Activated T-cell treated with anti-CD3 and anti-CD28 coated beads, Interleukin-2, amount 50 U/mL, for 24 hours (primary cell): Measurements from ENCODE around the gene AIG1.
"Not testable (repeated sequence)": the region's sequence is repeated elsewhere in the genome, so short reads cannot be mapped to it uniquely, and the experiment has no call there.

Experiments
- DNase-seq: peaks from one replicate; pipeline ENCODE4 v3.0.0-alpha.2; 2020
- H3K27ac Mint-ChIP-seq: 2 replicates; pipeline ENCODE4 v1.8.0; 2020; ENCODE audit warnings: mild to moderate bottlenecking, mixed read lengths
- H3K27me3 Mint-ChIP-seq: 2 replicates; pipeline ENCODE4 v1.8.0; 2020; ENCODE audit warnings: mixed read lengths
- H3K36me3 Mint-ChIP-seq: 2 replicates; pipeline ENCODE4 v1.8.0; 2020; ENCODE audit warnings: low read depth, mixed read lengths
- H3K4me1 Mint-ChIP-seq: 2 replicates; pipeline ENCODE4 v1.8.0; 2020; ENCODE audit warnings: low read depth, mixed read lengths
- H3K4me3 Mint-ChIP-seq: 2 replicates; pipeline ENCODE4 v1.8.0; 2020; ENCODE audit warnings: mild to moderate bottlenecking, moderate library complexity, mixed read lengths
- H3K9me3 Mint-ChIP-seq: 2 replicates; pipeline ENCODE4 v1.8.0; 2020; ENCODE audit warnings: mixed read lengths

Gene AIG1

DNA sequence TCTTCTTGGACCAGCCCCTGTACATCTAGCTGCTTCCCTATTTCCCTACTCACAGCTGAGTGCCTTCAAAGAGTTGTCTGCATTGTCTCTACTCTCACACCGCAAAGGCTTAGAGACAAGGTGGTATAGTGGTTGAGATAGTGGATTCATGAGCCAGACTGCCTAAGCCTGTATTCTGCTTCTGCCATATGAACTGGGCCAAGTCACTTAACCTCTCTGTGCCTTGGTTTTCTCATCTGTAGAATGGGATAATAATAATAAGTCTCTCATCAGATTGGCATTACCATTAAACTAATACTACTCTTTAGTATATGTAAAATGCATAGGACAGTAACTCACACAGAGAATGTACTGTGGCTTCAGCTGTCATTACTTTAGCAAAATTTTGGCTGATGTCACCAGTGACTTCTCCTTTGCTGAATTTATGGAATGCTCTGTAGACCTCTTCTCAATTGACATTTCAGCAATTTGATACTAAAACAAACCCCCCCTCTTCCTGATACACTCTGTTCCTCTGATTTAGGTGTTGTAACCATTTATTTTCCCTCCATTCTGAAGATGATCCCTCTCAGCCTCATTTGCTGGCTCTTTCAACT, 233.7 kb downstream of the AIG1 start:
- H3K9me3 Mint-ChIP-seq = no peaks in the 10 kb centered on the region

DNA sequence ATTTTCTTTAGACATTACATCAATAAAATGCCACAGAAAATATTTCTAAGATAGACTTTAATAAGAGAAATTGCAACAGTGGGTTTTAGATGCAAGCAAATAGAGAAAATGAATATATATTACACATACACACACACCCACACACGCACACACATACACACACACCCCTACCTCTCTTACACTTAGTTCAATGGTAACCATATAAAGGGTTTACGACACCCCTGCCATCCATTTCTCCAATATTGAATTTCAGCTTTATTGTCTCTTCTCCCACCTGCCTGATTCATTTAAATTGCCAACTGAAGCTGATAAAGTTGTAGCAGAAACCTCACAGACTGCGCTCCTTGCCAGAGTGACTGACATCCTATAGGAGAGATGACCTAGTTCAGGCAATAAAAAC, 235.2 kb downstream of the AIG1 start:
- no peak overlapping the region for H3K27ac Mint-ChIP-seq
- H3K27me3 Mint-ChIP-seq = no peaks in the 10 kb centered on the region
- H3K9me3 Mint-ChIP-seq = no peaks in the 10 kb centered on the region
- H3K36me3 Mint-ChIP-seq = no peaks in the 10 kb centered on the region
- DNase-seq = no peak
- H3K4me3 Mint-ChIP-seq = no peak overlapping the region
- H3K4me1 Mint-ChIP-seq = peaks cover 14% of the 10 kb centered on the region

More for the DNA sequence above, 233.7 kb downstream of the AIG1 start:
- H3K27ac Mint-ChIP-seq = no peak overlapping the region
- H3K4me1 Mint-ChIP-seq = peaks cover 9% of the 10 kb centered on the region
- H3K36me3 Mint-ChIP-seq = no peaks in the 10 kb centered on the region
- no peak for DNase-seq
- no peaks in the 10 kb centered on the region for H3K27me3 Mint-ChIP-seq
- H3K4me3 Mint-ChIP-seq = no peak overlapping the region

DNA sequence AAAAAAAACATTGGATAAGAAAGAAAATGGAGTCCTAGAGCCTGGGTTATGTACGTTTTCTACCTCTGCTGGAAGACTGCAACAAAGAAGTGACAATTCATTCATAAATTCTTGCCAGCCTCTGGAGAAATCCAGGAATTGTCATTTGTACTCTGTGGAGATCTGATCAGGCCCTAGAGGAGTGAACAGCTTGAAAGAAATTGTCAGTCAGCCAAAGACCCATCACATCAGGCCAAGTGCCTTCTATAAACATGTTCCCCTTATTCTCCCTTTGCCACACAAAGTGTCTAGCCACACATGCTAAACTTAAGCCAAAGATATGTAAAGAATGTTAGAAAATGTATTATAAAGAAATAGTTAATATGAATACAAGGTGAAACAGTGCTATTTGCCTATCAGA, 237.4 kb downstream of the AIG1 start:
- Mint-ChIP-seq H3K27ac (no peak overlapping the region), H3K27me3 (no peaks in the 10 kb centered on the region), H3K4me3 (no peak overlapping the region), H3K4me1 (peaks cover 14% of the 10 kb centered on the region), H3K9me3 (peaks cover 3% of the 10 kb centered on the region), H3K36me3 (no peaks in the 10 kb centered on the region)
- DNase-seq = no peak

DNA sequence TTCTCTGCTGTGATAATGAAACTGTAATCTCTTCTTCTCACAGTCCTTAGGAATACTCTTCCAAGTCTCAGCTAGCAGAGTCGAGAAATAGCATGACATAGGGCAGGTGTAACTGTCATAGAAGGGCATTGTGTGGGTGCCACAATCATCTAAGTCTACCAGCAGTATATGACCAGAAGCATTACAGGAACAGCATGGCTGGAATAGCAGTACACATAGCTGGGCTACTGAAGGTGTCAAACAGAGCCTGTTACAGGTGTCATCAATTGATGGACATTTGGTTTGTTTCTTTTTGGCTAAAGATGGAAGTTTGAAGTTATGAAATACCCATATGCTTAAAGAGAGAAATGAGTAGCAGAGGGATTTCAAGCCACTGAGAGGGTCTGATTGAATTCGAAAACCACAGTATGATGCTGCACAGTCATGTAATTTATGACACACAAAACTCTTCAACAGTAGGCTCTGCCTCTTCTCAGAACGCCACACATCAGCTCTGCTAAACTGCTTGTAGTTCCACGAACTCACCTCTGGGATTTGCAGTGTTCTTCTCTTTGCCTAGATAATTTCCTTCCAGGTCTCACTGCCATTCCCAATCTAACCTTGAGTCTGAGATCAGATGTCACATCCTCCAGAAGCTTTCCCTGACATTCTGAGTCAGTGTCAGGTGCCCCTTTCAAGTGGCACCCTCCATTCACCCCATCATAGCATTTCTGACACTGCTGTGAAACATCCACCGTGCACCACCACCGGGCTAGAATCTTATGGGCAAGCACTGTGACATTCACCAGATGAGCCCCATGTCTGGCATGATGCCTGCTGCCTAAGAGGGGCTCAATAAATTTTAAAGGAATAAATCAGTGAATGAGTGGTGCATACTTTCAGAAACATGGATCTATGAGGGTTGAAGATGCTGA, 238.8 kb downstream of the AIG1 start:
- peaks cover 14% of the 10 kb centered on the region for H3K4me1 Mint-ChIP-seq

DNA sequence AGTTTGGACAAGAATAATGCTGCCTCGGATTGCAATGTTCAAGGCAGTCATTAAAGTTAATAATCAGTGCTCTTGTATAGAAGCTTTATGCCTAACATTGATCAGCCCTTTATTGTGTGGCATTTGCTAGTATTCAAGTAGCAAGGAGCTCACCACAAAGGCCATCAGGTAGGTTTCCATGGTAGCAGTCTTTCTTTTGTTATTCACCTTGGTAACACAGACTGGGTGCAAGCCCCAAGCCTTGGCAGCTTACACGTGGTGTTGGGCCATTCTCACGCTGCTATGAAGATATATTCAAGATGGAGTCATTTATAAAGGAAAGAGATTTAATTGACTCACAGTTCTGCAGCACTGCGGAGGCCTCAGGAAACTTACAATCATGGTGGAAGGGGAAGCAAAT, 240.5 kb downstream of the AIG1 start:
- DNase-seq = no peak
- Mint-ChIP-seq H3K4me3 (no peak overlapping the region), H3K9me3 (peaks cover 3% of the 10 kb centered on the region), H3K36me3 (no peaks in the 10 kb centered on the region), H3K27ac (no peak overlapping the region), H3K27me3 (no peaks in the 10 kb centered on the region), H3K4me1 (peaks cover 14% of the 10 kb centered on the region)

More for the DNA sequence above, 238.8 kb downstream of the AIG1 start:
- no peak overlapping the region for H3K4me3 Mint-ChIP-seq
- peak overlapping the region; percentile 0 for H3K27ac Mint-ChIP-seq
- no peaks in the 10 kb centered on the region for H3K27me3 Mint-ChIP-seq
- DNase-seq = no peak
- no peaks in the 10 kb centered on the region for H3K36me3 Mint-ChIP-seq
- H3K9me3 Mint-ChIP-seq = peaks cover 3% of the 10 kb centered on the region

DNA sequence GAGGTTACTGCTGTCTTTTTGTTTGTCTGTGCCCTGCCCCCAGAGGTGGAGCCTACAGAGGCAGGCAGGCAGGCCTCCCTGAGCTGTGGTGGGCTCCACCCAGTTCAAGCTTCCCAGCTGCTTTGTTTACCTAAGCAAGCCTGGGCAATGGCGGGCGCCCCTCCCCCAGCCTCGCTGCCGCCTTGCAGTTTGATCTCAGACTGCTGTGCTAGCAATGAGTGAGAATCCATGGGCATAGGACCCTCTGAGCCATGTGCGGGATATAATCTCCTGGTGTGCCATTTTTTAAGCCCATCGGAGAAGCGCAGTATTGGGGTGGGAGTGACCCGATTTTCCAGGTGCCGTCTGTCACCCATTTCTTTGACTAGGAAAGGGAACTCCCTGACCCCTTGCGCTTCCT, 247.1 kb downstream of the AIG1 start:
- not testable (repeated sequence) for H3K36me3 Mint-ChIP-seq, DNase-seq, H3K4me3 Mint-ChIP-seq, H3K27ac Mint-ChIP-seq, H3K27me3 Mint-ChIP-seq, H3K9me3 Mint-ChIP-seq, H3K4me1 Mint-ChIP-seq

DNA sequence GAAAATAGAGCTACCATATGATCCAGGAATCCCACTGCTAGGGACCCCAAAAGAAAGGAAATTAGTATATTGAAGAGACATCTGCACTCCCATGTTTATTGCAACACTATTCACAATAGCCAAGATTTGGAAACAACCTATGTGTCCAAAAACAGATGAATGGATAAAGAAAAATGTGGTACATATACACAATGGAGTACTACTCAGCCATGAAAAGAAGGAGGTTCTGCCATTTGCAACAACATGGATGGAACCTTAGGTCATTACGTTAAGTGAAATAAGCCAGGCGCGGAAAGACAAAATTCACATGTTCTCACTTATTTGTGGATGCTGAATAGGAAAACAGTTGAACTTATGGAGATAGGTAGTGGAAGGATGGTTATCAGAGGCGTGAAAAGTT, 252.5 kb downstream of the AIG1 start:
- H3K4me1 Mint-ChIP-seq = no peaks in the 10 kb centered on the region
- H3K27me3 Mint-ChIP-seq = no peaks in the 10 kb centered on the region
- H3K27ac Mint-ChIP-seq = no peak overlapping the region
- H3K9me3 Mint-ChIP-seq = peaks cover 19% of the 10 kb centered on the region
- H3K36me3 Mint-ChIP-seq = no peaks in the 10 kb centered on the region
- no peak overlapping the region for H3K4me3 Mint-ChIP-seq
- DNase-seq = no peak

DNA sequence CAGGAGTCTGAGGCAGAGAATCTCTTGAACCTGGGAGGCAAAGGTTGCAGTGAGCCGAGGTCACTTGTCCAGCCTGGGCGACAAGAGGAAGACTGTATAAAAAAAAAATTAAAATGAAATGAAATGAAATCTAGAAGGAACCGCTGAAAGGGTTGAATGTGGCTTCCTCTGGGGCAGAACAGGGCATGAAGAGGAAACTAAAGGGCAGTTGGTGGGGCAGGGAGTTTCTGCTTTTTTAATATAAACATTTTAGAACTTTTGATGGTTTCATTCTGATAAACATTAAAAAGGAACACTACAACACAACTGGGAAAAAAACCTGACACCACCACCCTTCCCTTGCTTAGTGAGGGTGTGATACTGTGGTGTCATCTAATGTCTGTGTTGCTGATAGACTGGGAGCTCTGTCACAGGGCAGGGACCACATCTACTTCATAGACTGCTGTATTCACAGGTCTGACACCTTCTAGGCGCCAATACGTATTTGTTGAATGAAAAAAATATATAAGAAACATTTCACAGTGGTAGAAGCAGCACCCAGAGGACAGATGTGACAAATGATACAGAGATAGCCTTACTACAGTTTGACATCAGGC, 260.9 kb downstream of the AIG1 start:
- Mint-ChIP-seq H3K9me3 (peaks cover 20% of the 10 kb centered on the region), H3K4me3 (no peak overlapping the region), H3K27me3 (no peaks in the 10 kb centered on the region), H3K4me1 (no peaks in the 10 kb centered on the region), H3K36me3 (no peaks in the 10 kb centered on the region), H3K27ac (no peak overlapping the region)
- no peak for DNase-seq

DNA sequence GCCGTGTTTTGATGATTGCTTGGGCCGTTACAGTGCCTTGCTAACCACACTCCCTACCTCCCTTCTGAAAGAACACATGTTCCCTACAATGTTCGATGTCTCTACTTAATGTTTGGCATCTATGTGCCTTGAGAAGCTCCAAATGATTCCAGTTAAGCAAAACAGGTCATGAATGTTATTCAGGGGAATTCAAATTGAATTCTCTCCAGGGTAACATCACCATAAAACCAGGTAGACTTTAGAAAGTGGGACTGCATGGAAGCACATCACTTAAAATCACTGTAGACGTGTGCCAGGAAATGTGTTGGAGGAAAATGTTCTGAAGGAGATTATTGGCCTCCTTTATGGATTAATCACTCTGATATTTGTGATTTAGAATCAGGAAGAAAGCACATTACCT, 261.7 kb downstream of the AIG1 start:
- no peak overlapping the region for H3K27ac Mint-ChIP-seq
- no peaks in the 10 kb centered on the region for H3K36me3 Mint-ChIP-seq
- no peak overlapping the region for H3K4me3 Mint-ChIP-seq
- H3K27me3 Mint-ChIP-seq = no peaks in the 10 kb centered on the region
- H3K9me3 Mint-ChIP-seq = peaks cover 15% of the 10 kb centered on the region
- no peaks in the 10 kb centered on the region for H3K4me1 Mint-ChIP-seq
- no peak for DNase-seq

DNA sequence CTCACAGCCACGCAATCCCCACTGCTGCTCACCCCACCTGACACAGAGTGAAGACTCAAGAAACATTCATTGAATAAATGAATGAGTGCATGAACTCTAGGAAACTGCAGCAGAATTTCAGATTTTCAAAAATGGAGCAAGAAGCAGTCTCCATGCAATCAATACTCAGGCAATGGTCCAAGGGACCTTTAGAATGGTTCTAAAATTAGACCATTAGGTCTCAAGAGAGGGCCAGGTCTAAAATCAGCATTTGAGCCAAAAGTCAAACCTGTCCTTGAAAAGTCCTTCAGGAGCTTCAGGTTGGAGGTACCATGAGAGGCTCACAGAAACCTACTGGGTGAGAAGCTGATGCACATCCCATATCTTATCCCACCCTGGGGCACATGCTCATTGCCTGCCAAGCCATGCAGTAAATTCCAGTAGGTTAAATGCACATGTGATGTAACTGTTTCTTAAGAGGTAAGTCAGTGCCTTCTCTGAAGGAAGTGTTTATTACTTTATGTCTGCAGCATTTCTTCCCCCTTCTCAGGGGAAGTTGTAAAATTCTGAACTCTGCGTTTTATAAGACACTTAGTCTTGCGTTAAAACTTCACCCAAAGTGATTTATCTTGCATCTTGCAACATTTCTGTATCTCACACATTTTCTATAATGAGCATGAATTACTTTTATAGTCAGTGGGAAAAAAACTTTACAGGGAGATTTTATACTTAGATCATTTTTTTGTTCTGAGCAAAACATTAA, 263.2 kb downstream of the AIG1 start:
- no peak for DNase-seq
- no peaks in the 10 kb centered on the region for H3K36me3 Mint-ChIP-seq
- H3K9me3 Mint-ChIP-seq = peaks cover 5% of the 10 kb centered on the region
- H3K4me3 Mint-ChIP-seq = no peak overlapping the region
- no peak overlapping the region for H3K27ac Mint-ChIP-seq
- no peaks in the 10 kb centered on the region for H3K27me3 Mint-ChIP-seq
- no peaks in the 10 kb centered on the region for H3K4me1 Mint-ChIP-seq

DNA sequence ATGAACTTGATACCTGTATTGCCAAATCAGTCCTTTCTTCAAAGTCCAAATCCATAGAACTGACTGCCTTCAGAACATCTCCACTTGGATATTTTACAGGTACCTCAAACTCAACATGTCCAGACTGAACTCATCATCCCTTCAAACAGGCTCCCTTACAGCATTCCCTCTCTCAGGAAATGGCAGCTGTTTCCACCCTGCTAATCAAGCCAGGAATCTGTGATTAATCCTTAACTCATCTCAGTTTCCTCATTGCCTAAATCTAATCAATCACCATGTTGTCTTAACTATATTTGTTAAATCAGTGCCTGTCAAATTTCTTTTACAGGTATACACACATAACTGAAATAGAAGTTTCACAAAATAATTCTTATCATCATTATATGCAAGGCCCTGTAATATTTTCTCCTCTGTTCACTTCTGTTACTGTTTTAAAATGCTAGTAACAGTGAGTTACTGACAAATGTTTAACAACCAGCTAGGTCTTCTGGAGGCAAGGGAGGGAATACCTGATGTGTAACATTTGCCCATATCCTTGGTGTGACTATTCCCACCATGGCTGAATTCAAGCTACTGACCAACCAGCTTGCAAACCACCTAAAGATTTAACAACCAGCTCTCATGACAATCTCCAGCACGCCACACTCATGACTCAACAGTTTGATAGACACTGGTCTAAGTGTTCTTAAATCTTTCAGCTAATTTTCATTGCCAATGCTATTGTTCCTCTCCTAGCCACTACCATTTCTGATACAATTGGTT, 264.9 kb downstream of the AIG1 start:
- no peak for DNase-seq
- no peak overlapping the region for H3K4me3 Mint-ChIP-seq
- no peaks in the 10 kb centered on the region for H3K4me1 Mint-ChIP-seq
- H3K36me3 Mint-ChIP-seq = no peaks in the 10 kb centered on the region
- H3K27me3 Mint-ChIP-seq = no peaks in the 10 kb centered on the region
- no peaks in the 10 kb centered on the region for H3K9me3 Mint-ChIP-seq
- no peak overlapping the region for H3K27ac Mint-ChIP-seq

DNA sequence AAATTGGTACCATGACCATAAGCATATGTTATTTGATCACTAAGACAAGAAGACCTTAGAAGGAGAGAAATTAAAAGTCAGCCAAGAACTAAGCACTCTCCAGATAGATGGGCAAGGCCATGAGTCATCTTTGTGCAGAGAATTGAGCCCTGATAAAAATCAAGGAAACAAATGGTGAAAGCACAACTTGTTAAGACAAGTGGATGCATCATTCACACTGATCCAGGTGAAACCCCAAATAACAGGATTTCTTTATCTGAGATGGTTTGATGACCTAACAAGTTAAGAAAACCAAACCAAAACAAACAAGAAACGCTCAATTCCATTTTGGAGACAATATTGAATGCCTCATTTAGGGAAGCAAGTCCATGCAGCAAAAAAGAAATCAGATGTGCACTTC, 268.2 kb downstream of the AIG1 start:
- Mint-ChIP-seq H3K9me3 (no peaks in the 10 kb centered on the region), H3K27me3 (no peaks in the 10 kb centered on the region), H3K4me3 (no peak overlapping the region), H3K4me1 (peaks cover 2% of the 10 kb centered on the region), H3K27ac (no peak overlapping the region), H3K36me3 (peaks cover 2% of the 10 kb centered on the region)
- no peak for DNase-seq

DNA sequence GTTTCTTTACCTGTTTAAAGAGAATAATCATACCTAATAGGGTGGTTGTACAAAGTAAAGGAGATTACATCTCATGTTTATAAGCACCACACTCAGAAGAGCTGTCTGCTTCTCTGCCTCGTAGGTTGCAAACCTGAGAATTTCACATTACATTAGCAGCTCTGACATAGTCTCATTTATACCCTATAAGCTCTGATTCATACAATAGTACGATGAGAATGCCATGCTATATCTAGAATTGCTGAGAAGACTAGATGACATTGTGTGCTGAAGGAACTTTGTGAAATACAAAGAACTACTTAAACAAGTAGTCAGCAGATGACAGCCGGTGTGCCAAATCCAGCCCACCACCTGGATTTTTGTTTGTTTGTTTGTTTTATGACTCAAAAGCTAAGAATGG, 268.6 kb downstream of the AIG1 start:
- Mint-ChIP-seq H3K4me1 (peaks cover 4% of the 10 kb centered on the region), H3K4me3 (no peak overlapping the region), H3K27me3 (no peaks in the 10 kb centered on the region), H3K36me3 (peaks cover 3% of the 10 kb centered on the region), H3K27ac (no peak overlapping the region), H3K9me3 (no peaks in the 10 kb centered on the region)
- DNase-seq = no peak

DNA sequence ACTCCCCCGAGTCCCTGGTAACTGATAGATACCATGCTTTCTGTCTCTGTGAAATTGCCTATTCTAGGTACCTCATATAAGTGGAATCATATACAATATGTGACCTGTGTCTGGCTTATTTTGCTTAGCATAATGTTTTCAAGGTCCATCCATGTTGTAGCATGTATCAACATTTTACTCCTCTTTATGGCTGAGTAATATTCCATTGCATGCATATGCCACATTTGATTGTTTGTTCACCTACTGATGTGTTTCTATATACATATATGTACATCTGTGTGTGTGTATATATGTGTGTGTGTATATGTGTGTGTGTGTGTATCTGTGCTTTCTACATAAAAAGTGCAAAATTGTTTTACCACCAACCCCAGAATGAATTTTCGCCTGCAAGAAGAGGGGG, 270.7 kb downstream of the AIG1 start:
- Mint-ChIP-seq H3K27me3 (no peaks in the 10 kb centered on the region), H3K4me1 (peaks cover 5% of the 10 kb centered on the region), H3K27ac (no peak overlapping the region), H3K4me3 (no peak overlapping the region), H3K36me3 (peaks cover 5% of the 10 kb centered on the region), H3K9me3 (no peaks in the 10 kb centered on the region)
- DNase-seq = no peak
